Urinary bladder (tissue), 4 donors: Measurements from ENCODE around the gene ATN1. TPM values are rescaled to one million over a fixed set of nuclear protein-coding genes. Genes with fewer than 3 reads are reported as not detected.

Experiments used
- DNase-seq: peaks from one replicate; pipeline ENCODE4 v3.0.0-alpha.2; 2015; ENCODE audit errors: extremely low spot score
- H3K27ac ChIP-seq: one replicate; pipeline ENCODE4 v1.5.1; 2013; ENCODE audit warnings: low read depth, mild to moderate bottlenecking, moderate library complexity
- H3K36me3 ChIP-seq: one replicate; pipeline ENCODE4 v1.6.1; 2013; ENCODE audit warnings: mild to moderate bottlenecking, moderate library complexity; ENCODE audit not compliant: insufficient read depth
- H3K4me1 ChIP-seq: one replicate; pipeline ENCODE4 v1.6.1; 2013; ENCODE audit warnings: mild to moderate bottlenecking, moderate library complexity; ENCODE audit not compliant: insufficient read depth
- H3K4me3 ChIP-seq: one replicate; pipeline ENCODE4 v1.5.1; 2013; ENCODE audit warnings: low read depth, low read length
- WGBS: extraction: QIAGEN DNeasy Blood & Tissue Kit; methylation state at CpG from one replicate; pipeline ENCODE4 v1.1.7; 2013; 5-methylcytosine and 5-hydroxymethylcytosine counted together
- polyA plus RNA-seq: library from polyadenylated mRNA; stranded (reverse); fragments of 200-250 nt; gene quantifications from one replicate; pipeline ENCODE4 v1.2.3, GENCODE V29; 2013
- total RNA-seq: library from RNA; depleted of rRNA; stranded (reverse); fragments of >200 nt; gene quantifications from one replicate; pipeline ENCODE4 v1.2.3, GENCODE V29; 2014
- donor health status: healthy with polysubstance abuse.
- donor health status: healthy.

ATN1 gene
- total and polyA plus RNA-seq, 2 donors, result 18.2 to 151 TPM

- Histone ChIP-seq H3K4me3 (peak within 1 kb of the TSS; percentile 32), H3K27ac (peak within 1 kb of the TSS; percentile 14), H3K36me3 (peaks cover 5% of the 10 kb centered on the region), H3K4me1 (no peaks in the 10 kb centered on the region)
- WGBS, result 73% methylated on average over 25 of the region's 25 CpGs
- DNase-seq, result no peak
Observed at GRCh38 chr12:6950811-6951540, 23.2 kb downstream of the ATN1 start, which contains the start of gene PTPN6. PTPN6 (plus strand) TSS chr12:6951356; CDS start chr12:6951513, 157 bp downstream.

DNA sequence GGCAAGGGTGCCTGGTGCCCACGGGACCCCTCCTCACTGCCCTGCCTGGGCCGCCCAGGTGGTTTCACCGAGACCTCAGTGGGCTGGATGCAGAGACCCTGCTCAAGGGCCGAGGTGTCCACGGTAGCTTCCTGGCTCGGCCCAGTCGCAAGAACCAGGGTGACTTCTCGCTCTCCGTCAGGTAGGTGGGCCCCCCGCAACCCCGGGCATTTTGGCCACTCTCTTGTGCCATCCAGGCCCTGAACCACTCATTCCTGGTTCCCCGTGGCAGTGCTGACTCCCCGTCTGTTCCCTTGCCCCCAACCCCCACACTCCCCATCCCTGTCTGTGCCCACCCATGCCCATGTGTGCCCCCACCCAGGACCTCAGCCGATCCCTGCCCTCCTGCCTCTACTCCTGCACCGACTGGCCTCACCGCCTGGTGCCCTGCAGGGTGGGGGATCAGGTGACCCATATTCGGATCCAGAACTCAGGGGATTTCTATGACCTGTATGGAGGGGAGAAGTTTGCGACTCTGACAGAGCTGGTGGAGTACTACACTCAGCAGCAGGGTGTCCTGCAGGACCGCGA lies 23.9 kb downstream of the ATN1 start:
- H3K36me3 ChIP-seq, result peaks cover 5% of the 10 kb centered on the region
- peak overlapping the region; percentile 32 for H3K4me3 ChIP-seq
- no peak overlapping the region for H3K27ac ChIP-seq
- 83% methylated on average over 20 of the region's 20 CpGs for WGBS
- no peak for DNase-seq
- no peaks in the 10 kb centered on the region for H3K4me1 ChIP-seq

GRCh38 chr12:6952121-6952862 lies 24.5 kb downstream of the ATN1 start:
- no peak overlapping the region for H3K4me3 ChIP-seq
- DNase-seq, result no peak

DNA sequence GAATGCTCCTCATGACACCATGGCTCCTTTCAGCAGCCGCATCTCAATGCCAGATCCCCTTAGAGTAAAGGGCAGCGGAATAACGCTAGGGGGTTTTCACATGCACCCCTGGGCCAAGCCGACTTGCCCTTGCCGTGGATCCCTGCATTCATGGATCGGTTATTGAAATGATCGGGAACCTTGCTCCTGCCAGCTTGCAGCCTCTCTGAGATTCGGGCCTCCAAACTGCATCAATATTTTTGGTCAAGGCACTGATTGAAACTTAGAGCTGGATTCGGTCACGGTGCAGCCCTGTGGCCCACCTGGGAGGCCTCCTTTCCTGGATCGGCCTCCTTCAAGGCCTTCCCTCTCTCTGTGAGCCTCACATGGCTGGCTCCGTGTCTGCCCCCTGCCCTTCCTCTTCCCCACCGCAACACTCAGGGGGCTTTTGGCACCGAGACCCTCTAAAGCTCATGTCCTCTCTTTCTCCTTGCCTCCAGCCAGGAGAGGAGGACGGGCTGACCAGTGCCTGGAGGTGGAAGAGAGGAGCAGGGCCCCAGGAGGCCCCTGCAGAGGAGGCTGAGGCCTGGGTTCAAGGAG lies 25.2 kb downstream of the ATN1 start:
- H3K27ac ChIP-seq, result no peak overlapping the region
- H3K4me3 ChIP-seq, result no peak overlapping the region
- no peaks in the 10 kb centered on the region for H3K4me1 ChIP-seq
- DNase-seq, result no peak
- peaks cover 5% of the 10 kb centered on the region for H3K36me3 ChIP-seq
- 81% methylated on average over 15 of the region's 15 CpGs for WGBS

More at GRCh38 chr12:6952121-6952862, 24.5 kb downstream of the ATN1 start:
- Histone ChIP-seq H3K27ac (no peak overlapping the region), H3K4me1 (no peaks in the 10 kb centered on the region), H3K36me3 (peaks cover 5% of the 10 kb centered on the region)
- WGBS, result 64% methylated on average over 22 of the region's 22 CpGs

DNA sequence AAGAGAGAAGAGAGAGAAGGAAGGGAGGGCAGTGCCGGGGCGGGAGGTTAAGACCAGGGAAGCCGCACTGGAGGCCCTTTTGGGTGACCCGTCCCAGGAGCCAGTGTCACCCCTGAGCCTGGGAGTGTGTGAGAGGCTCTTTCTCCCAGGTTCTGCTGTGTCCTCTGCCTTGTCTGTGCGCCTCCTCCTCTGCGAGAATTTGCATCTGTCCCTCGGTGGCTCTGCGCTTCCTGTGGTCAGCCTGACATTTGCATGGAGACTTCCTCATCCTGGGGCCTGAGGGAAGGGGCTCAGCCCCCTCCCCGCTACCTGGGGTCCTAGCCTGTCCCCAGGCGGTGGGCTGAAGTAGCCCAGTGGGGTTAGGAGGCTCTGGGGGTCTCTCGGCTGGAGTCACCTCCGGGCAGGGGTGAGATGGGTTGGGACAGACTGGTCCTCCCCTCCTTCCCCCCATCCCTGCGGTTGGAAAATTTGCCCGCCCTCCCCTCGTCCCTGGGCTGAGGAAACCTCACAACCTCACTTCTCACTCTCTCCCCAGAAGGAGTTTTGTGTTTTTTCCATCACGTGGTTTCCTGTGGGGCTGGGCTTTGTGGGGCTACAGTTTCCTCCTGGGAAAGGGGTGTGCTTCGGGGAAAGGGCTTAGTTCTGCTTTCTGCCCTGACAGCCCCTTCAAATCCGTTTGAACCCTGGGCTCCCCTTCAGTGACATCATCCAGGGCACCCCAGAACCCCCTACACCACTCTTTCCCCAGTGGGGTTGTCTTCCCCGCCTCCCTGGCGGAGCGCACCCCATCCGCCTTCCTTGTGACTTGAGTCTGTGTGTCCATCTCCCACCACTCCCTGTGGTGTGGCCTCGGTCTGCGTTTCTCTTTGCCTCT lies 25.9 kb downstream of the ATN1 start:
- no peak overlapping the region for H3K27ac ChIP-seq
- no peak for DNase-seq
- H3K4me1 ChIP-seq, result no peaks in the 10 kb centered on the region
- H3K4me3 ChIP-seq, result no peak overlapping the region
- WGBS, result 52% methylated on average over 24 of the region's 24 CpGs
- H3K36me3 ChIP-seq, result peaks cover 5% of the 10 kb centered on the region

- no peak overlapping the region for H3K27ac ChIP-seq
- H3K36me3 ChIP-seq, result peaks cover 5% of the 10 kb centered on the region
- no peaks in the 10 kb centered on the region for H3K4me1 ChIP-seq
- no peak for DNase-seq
- 88% methylated on average over 21 of the region's 21 CpGs for WGBS
- H3K4me3 ChIP-seq, result no peak overlapping the region
Observed at GRCh38 chr12:6954316-6955107, 26.8 kb downstream of the ATN1 start.

DNA sequence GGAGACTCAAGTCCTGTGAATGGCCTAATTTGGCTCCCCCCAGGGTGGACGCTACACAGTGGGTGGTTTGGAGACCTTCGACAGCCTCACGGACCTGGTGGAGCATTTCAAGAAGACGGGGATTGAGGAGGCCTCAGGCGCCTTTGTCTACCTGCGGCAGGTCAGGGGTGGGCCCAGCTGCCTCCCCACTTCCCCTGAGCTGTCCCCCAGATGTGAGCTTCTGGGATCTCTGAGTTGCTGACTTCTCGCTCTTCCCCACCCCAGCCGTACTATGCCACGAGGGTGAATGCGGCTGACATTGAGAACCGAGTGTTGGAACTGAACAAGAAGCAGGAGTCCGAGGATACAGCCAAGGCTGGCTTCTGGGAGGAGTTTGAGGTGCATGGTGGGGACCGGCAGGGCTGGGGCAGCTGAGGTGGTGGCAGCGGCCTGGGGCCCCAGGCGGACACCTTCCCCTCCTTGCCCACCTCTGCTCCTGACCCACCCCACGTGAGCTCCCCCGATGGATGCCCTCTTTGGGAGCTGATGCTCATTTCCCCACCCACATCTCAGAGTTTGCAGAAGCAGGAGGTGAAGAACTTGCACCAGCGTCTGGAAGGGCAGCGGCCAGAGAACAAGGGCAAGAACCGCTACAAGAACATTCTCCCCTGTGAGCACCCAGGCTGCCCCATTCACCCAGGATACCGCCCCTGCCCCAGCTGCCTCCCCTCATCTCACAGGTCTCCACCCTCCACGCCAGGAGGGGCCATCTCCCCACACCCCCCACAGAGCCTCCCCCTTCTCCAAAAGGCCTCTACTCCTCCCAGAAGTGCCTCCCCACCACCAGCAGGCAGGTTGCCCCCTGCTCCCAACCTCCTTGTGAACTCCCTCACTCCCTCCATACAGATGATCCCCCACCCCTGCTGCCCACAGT lies 27.6 kb downstream of the ATN1 start:
- Histone ChIP-seq H3K36me3 (peaks cover 5% of the 10 kb centered on the region), H3K4me1 (no peaks in the 10 kb centered on the region), H3K27ac (no peak overlapping the region), H3K4me3 (no peak overlapping the region)
- no peak for DNase-seq
- WGBS, result 86% methylated on average over 22 of the region's 22 CpGs

DNA sequence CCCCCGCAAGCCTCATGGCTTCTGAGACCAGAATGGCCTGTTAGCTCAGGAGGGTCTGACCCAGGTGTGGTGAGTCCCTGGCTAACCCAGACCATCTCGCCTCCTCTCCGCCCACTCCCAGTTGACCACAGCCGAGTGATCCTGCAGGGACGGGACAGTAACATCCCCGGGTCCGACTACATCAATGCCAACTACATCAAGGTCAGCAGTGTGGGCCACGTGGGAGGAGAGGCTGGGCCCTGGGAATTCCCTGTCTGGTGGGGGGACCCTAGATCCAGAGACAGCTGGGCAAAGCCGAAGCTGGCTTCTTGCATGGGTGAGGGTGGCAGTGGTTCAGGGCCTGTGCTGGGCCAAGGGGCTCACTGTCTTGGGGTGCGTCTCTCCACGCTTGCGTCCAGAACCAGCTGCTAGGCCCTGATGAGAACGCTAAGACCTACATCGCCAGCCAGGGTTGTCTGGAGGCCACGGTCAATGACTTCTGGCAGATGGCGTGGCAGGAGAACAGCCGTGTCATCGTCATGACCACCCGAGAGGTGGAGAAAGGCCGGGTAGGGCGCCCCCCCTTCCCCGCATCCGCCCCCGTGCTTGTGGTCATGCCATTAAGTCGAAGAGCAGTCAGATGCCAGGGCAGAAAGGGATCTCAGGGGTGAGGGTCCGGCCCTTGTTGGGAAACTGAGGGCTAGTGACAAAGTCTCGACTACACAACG lies 28.4 kb downstream of the ATN1 start:
- H3K4me3 ChIP-seq, result no peak overlapping the region
- no peak overlapping the region for H3K27ac ChIP-seq
- 82% methylated on average over 28 of the region's 28 CpGs for WGBS
- DNase-seq, result no peak
- H3K4me1 ChIP-seq, result no peaks in the 10 kb centered on the region
- peaks cover 5% of the 10 kb centered on the region for H3K36me3 ChIP-seq

GRCh38 chr12:6957151-6957701 lies 29.5 kb downstream of the ATN1 start:
- H3K36me3 ChIP-seq, result peaks cover 5% of the 10 kb centered on the region
- no peak overlapping the region for H3K4me3 ChIP-seq
- no peak overlapping the region for H3K27ac ChIP-seq
- no peaks in the 10 kb centered on the region for H3K4me1 ChIP-seq
- DNase-seq, result no peak
- WGBS, result 83% methylated on average over 20 of the region's 20 CpGs

DNA sequence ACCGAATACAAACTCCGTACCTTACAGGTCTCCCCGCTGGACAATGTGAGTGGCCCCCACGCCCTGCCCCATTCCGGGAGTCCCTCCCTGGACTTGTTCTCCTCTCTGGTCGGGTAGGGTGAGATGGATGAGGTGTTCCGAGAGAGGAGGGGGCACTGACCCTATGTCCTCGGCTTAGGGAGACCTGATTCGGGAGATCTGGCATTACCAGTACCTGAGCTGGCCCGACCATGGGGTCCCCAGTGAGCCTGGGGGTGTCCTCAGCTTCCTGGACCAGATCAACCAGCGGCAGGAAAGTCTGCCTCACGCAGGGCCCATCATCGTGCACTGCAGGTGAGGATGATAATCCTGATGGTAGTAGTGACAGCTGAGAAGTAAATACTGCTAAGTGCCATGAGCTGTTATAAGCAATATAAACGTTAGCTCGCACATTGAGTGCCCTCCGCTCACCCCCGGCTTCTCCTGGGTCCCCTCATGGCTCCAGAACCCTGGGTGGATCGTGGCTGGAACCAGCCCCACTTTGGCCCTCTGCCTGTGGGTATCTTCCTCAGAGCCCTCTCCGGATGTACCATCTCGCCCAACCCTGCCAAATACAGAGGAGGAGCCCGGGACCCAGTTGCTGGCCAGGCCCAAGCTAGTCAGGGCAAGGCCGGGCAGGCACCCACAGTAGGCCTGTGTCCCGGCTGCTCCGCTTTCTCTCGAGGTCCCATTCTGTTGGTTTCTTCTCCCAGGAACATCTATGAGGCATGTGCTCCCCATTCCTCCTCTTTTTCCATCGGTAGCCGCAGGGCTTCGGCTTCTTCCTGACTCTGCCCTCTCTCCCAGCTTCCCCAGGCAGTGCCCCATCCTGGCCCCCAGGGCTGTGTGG lies 30.2 kb downstream of the ATN1 start:
- peaks cover 5% of the 10 kb centered on the region for H3K36me3 ChIP-seq
- no peak overlapping the region for H3K4me3 ChIP-seq
- no peak for DNase-seq
- no peaks in the 10 kb centered on the region for H3K4me1 ChIP-seq
- no peak overlapping the region for H3K27ac ChIP-seq
- WGBS, result 85% methylated on average over 28 of the region's 28 CpGs
